ENCODE data around the gene IP6K3.
A peak's percentile ranks its signal among the peaks of the same experiment; 100 is the strongest.

IP6K3 gene

GRCh38 chr6:33771146-33772081 is 24.7 kb upstream of the IP6K3 start:
- TF ChIP-seq SUZ12 (IDR thresholded peaks at IDR 0.05; ENCODE audit: extremely low read depth, insufficient read depth, insufficient read length) (no peak), ZNF274 (IDR thresholded peaks at IDR 0.05; ENCODE audit: low read depth, low read length) (no peak), YY1 (IDR thresholded peaks at IDR 0.05; ENCODE audit: insufficient read depth, insufficient read length) (no peak)
- no peak for DNase-seq (ENCODE audit: low read depth, low spot score)
- Histone ChIP-seq H3K27me3 (ENCODE audit: insufficient read depth, insufficient read length) (no peaks in the 10 kb centered on the region), H3K9ac (ENCODE audit: insufficient read length, low read depth) (peak overlapping the region; percentile 57), H3K9me3 (ENCODE audit: insufficient read depth, low read length) (no peaks in the 10 kb centered on the region), H3K4me3 (ENCODE audit: insufficient read length, low read depth) (no peak overlapping the region), H3K36me3 (ENCODE audit: insufficient read depth, insufficient read length, low read length) (peaks cover 40% of the 10 kb centered on the region), H3K4me1 (ENCODE audit: insufficient read depth, insufficient read length) (peaks cover 23% of the 10 kb centered on the region)

GRCh38 chr6:33770833-33771145 is 24.1 kb upstream of the IP6K3 start:
- Histone ChIP-seq H3K9ac (ENCODE audit: insufficient read length, low read depth) (peak overlapping the region; percentile 62), H3K4me1 (ENCODE audit: insufficient read depth, insufficient read length) (peaks cover 23% of the 10 kb centered on the region), H3K27me3 (ENCODE audit: insufficient read depth, insufficient read length) (no peaks in the 10 kb centered on the region), H3K4me3 (ENCODE audit: insufficient read length, low read depth) (no peak overlapping the region), H3K9me3 (ENCODE audit: insufficient read depth, low read length) (no peaks in the 10 kb centered on the region), H3K36me3 (ENCODE audit: insufficient read depth, insufficient read length, low read length) (peaks cover 34% of the 10 kb centered on the region)
- DNase-seq (ENCODE audit: low read depth, low spot score) = no peak
- TF ChIP-seq ZNF274 (IDR thresholded peaks at IDR 0.05; ENCODE audit: low read depth, low read length) (no peak), YY1 (IDR thresholded peaks at IDR 0.05; ENCODE audit: insufficient read depth, insufficient read length) (no peak), SUZ12 (IDR thresholded peaks at IDR 0.05; ENCODE audit: extremely low read depth, insufficient read depth, insufficient read length) (no peak)

- peaks cover 29% of the 10 kb centered on the region for H3K36me3 ChIP-seq (ENCODE audit: insufficient read depth, insufficient read length, low read length)
- peaks cover 23% of the 10 kb centered on the region for H3K4me1 ChIP-seq (ENCODE audit: insufficient read depth, insufficient read length)
- no peak overlapping the region for H3K4me3 ChIP-seq (ENCODE audit: insufficient read length, low read depth)
- H3K9me3 ChIP-seq (ENCODE audit: insufficient read depth, low read length) = no peaks in the 10 kb centered on the region
- DNase-seq (ENCODE audit: low read depth, low spot score) = no peak
- no peaks in the 10 kb centered on the region for H3K27me3 ChIP-seq (ENCODE audit: insufficient read depth, insufficient read length)
- H3K9ac ChIP-seq (ENCODE audit: insufficient read length, low read depth) = peak overlapping the region; percentile 62
- TF ChIP-seq SUZ12 (IDR thresholded peaks at IDR 0.05; ENCODE audit: extremely low read depth, insufficient read depth, insufficient read length) (no peak), YY1 (IDR thresholded peaks at IDR 0.05; ENCODE audit: insufficient read depth, insufficient read length) (no peak), ZNF274 (IDR thresholded peaks at IDR 0.05; ENCODE audit: low read depth, low read length) (no peak)
Observed at GRCh38 chr6:33770124-33770832, 23.6 kb upstream of the IP6K3 start.

- no peak overlapping the region for H3K4me3 ChIP-seq (ENCODE audit: insufficient read length, low read depth)
- DNase-seq (ENCODE audit: low read depth, low spot score) = no peak
- no peaks in the 10 kb centered on the region for H3K9me3 ChIP-seq (ENCODE audit: insufficient read depth, low read length)
- peak overlapping the region; percentile 42 for H3K9ac ChIP-seq (ENCODE audit: insufficient read length, low read depth)
- peaks cover 20% of the 10 kb centered on the region for H3K36me3 ChIP-seq (ENCODE audit: insufficient read depth, insufficient read length, low read length)
- TF ChIP-seq YY1 (IDR thresholded peaks at IDR 0.05; ENCODE audit: insufficient read depth, insufficient read length) (no peak), SUZ12 (IDR thresholded peaks at IDR 0.05; ENCODE audit: extremely low read depth, insufficient read depth, insufficient read length) (no peak), ZNF274 (IDR thresholded peaks at IDR 0.05; ENCODE audit: low read depth, low read length) (no peak)
- H3K27me3 ChIP-seq (ENCODE audit: insufficient read depth, insufficient read length) = no peaks in the 10 kb centered on the region
- peaks cover 23% of the 10 kb centered on the region for H3K4me1 ChIP-seq (ENCODE audit: insufficient read depth, insufficient read length)
Observed at GRCh38 chr6:33769248-33769821, 22.6 kb upstream of the IP6K3 start.

GRCh38 chr6:33768644-33769120 is 22.0 kb upstream of the IP6K3 start:
- DNase-seq (ENCODE audit: low read depth, low spot score) = no peak
- peaks cover 23% of the 10 kb centered on the region for H3K4me1 ChIP-seq (ENCODE audit: insufficient read depth, insufficient read length)
- peak overlapping the region; percentile 56 for H3K9ac ChIP-seq (ENCODE audit: insufficient read length, low read depth)
- no peak for TF ChIP-seq ZNF274 (IDR thresholded peaks at IDR 0.05; ENCODE audit: low read depth, low read length)
- H3K36me3 ChIP-seq (ENCODE audit: insufficient read depth, insufficient read length, low read length) = peaks cover 18% of the 10 kb centered on the region
- H3K27me3 ChIP-seq (ENCODE audit: insufficient read depth, insufficient read length) = no peaks in the 10 kb centered on the region
- no peaks in the 10 kb centered on the region for H3K9me3 ChIP-seq (ENCODE audit: insufficient read depth, low read length)
- H3K4me3 ChIP-seq (ENCODE audit: insufficient read length, low read depth) = no peak overlapping the region

GRCh38 chr6:33766921-33767907 is 20.5 kb upstream of the IP6K3 start:
- Histone ChIP-seq H3K36me3 (ENCODE audit: insufficient read depth, insufficient read length, low read length) (peaks cover 3% of the 10 kb centered on the region), H3K4me3 (ENCODE audit: insufficient read length, low read depth) (no peak overlapping the region), H3K27me3 (ENCODE audit: insufficient read depth, insufficient read length) (no peaks in the 10 kb centered on the region), H3K9ac (ENCODE audit: insufficient read length, low read depth) (no peak overlapping the region), H3K4me1 (ENCODE audit: insufficient read depth, insufficient read length) (peaks cover 10% of the 10 kb centered on the region), H3K9me3 (ENCODE audit: insufficient read depth, low read length) (no peaks in the 10 kb centered on the region)
- no peak for DNase-seq (ENCODE audit: low read depth, low spot score)
- TF ChIP-seq SUZ12 (IDR thresholded peaks at IDR 0.05; ENCODE audit: extremely low read depth, insufficient read depth, insufficient read length) (no peak), ZNF274 (IDR thresholded peaks at IDR 0.05; ENCODE audit: low read depth, low read length) (no peak), YY1 (IDR thresholded peaks at IDR 0.05; ENCODE audit: insufficient read depth, insufficient read length) (no peak)
